HepG2 (cell line): ENCODE measurements around the gene GPR155. TPM values are rescaled to one million over a fixed set of nuclear protein-coding genes. Genes with fewer than 3 reads are reported as not detected.

Experiments
- AGO1 ChIP-seq: fragments of 200-400 bp; formaldehyde crosslinking; IDR thresholded peaks from 2 replicates; pipeline ENCODE4 v1.6.1; 2017; ENCODE audit warnings: mild to moderate bottlenecking, low read depth, low read length, moderate library complexity; ENCODE audit not compliant: poor library complexity, severe bottlenecking
- CEBPB ChIP-seq: IDR thresholded peaks from 2 replicates; pipeline ENCODE4 v1.6.1; 2011; ENCODE audit warnings: low read depth, low read length, improper control_type of control experiment, borderline replicate concordance
- KAT7 ChIP-seq: IDR thresholded peaks from 2 replicates; pipeline ENCODE4 v1.6.1; 2018; ENCODE audit warnings: borderline replicate concordance, missing compliant biosample characterization
- RARG ChIP-seq: sonication (generic); formaldehyde crosslinking; IDR thresholded peaks from 2 replicates; pipeline ENCODE4 v1.4.0; 2020; ENCODE audit warnings: low read depth, mild to moderate bottlenecking, missing genetic modification reagents
- ZBTB1 ChIP-seq: sonication (generic); formaldehyde crosslinking; IDR thresholded peaks from 2 replicates; pipeline ENCODE4 v1.4.0; 2020; ENCODE audit warnings: missing genetic modification reagents, borderline replicate concordance
- ZNF383 ChIP-seq: sonication (generic); formaldehyde crosslinking; IDR thresholded peaks from 2 replicates; pipeline ENCODE4 v1.4.0; 2020; ENCODE audit warnings: missing genetic modification reagents, mild to moderate bottlenecking, borderline replicate concordance
- polyA plus RNA-seq, 8 experiments: library from polyadenylated mRNA; depleted of rRNA in 3 of 8; stranded (reverse) in 7 of 8; unstranded in 1 of 8; fragments of >200 nt; fragmentation: Illumina TruSeq in 4 of 8; extraction: Trizol in 4 of 8; gene quantifications; 2 replicates each; pipeline versions ENCODE4 v1.2.1 to v1.2.3, GENCODE V29; 2011 to 2016; ENCODE audit warnings: low read depth in 4 of 8, missing spikeins in 1 of 8, mixed read lengths in 1 of 8; ENCODE audit not compliant: insufficient read depth in 1 of 8
- total RNA-seq, 5 experiments: library from RNA; depleted of rRNA; stranded (reverse); fragments of >200 nt; fragmentation: Illumina TruSeq; extraction: Trizol; gene quantifications; 2 replicates each; pipeline ENCODE4 v1.2.3, GENCODE V29; 2016; ENCODE audit warnings: low read depth in 1 of 5
- TF ChIP-seq, protein P1 (sequence below): sonication (generic); formaldehyde crosslinking; IDR thresholded peaks from 2 replicates; pipeline ENCODE4 v1.5.1; 2020; ENCODE audit warnings: mild to moderate bottlenecking, missing genetic modification reagents, moderate library complexity
- TF ChIP-seq, protein P2 (sequence below): sonication (generic); formaldehyde crosslinking; IDR thresholded peaks from 2 replicates; pipeline ENCODE4 v1.8.0; 2022; ENCODE audit warnings: missing genetic modification reagents, mild to moderate bottlenecking, inconsistent platforms, borderline replicate concordance

Gene GPR155
- total and polyA plus RNA-seq, 2 of the 13 experiments (the other 11 are each of a cell fraction or from before 2014, with no cell fraction given): 0.15 to 0.49 TPM

DNA sequence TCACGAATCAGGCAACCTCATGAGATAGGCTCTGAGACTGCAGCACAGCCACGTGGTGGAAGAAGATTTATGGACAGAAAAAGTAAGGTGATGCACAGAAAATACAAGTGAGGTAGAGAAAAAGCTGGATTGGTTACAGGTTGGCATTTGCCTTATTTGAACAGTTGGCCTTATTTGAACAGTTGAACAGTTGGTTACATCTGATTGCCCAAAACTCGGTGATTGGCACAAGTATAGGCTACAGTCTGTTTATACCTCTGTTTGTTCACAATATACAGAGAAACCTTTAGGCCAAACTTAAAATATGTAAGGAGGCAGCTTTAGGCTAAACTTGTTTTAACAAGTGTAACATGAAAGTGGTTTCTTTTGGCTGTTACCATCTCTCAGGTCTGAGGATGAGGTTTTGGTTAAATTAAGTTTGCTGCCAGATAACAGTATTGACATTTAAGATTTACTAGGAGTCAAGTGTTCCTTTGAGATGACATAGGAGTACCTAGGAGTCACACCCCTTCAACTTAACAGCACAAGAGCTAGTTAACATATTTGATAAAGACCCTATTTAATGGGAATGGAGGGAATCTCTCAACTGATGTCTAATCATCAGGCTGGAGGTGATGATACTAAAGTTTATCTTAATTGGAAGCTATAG lies 16.5 kb upstream of the GPR155 start (continued):
- no peak for TF ChIP-seq ZNF383 (CRISPR knock-in tag)
- TF ChIP-seq RARG (CRISPR knock-in tag): no peak
- no peak for TF ChIP-seq KAT7 (CRISPR knock-in tag)
- no peak for TF ChIP-seq CEBPB
- no peak for TF ChIP-seq ZBTB1 (CRISPR knock-in tag)
- TF ChIP-seq, protein P1, sequence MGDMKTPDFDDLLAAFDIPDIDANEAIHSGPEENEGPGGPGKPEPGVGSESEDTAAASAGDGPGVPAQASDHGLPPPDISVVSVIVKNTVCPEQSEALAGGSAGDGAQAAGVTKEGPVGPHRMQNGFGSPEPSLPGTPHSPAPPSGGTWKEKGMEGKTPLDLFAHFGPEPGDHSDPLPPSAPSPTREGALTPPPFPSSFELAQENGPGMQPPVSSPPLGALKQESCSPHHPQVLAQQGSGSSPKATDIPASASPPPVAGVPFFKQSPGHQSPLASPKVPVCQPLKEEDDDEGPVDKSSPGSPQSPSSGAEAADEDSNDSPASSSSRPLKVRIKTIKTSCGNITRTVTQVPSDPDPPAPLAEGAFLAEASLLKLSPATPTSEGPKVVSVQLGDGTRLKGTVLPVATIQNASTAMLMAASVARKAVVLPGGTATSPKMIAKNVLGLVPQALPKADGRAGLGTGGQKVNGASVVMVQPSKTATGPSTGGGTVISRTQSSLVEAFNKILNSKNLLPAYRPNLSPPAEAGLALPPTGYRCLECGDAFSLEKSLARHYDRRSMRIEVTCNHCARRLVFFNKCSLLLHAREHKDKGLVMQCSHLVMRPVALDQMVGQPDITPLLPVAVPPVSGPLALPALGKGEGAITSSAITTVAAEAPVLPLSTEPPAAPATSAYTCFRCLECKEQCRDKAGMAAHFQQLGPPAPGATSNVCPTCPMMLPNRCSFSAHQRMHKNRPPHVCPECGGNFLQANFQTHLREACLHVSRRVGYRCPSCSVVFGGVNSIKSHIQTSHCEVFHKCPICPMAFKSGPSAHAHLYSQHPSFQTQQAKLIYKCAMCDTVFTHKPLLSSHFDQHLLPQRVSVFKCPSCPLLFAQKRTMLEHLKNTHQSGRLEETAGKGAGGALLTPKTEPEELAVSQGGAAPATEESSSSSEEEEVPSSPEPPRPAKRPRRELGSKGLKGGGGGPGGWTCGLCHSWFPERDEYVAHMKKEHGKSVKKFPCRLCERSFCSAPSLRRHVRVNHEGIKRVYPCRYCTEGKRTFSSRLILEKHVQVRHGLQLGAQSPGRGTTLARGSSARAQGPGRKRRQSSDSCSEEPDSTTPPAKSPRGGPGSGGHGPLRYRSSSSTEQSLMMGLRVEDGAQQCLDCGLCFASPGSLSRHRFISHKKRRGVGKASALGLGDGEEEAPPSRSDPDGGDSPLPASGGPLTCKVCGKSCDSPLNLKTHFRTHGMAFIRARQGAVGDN (CRISPR knock-in tag): no peak
- no peak for TF ChIP-seq AGO1
- TF ChIP-seq, protein P2, sequence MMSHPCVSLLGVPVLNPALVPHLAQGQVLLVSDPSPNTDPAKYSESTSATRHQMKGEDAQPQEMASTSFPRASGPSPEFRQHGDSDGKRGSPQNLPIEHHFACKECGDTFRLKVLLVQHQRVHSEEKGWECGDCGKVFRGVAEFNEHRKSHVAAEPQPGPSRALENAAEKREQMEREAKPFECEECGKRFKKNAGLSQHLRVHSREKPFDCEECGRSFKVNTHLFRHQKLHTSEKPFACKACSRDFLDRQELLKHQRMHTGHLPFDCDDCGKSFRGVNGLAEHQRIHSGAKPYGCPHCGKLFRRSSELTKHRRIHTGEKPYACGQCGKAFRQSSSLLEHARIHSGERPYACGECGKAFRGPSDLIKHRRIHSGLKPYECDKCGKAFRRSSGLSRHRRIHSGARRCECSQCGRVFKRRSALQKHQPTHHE (CRISPR knock-in tag): no peak
